Coronary artery (tissue), 2 donors: ENCODE measurements around the gene ARHGAP10.

ENCODE experiments used
- DNase-seq: peaks from one replicate; pipeline ENCODE4 v3.0.0-alpha.2; 2017; ENCODE audit warnings: low spot score
- H3K27ac ChIP-seq, 2 donors: fragments of 200-600 bp; sonication (generic); one replicate each; pipeline ENCODE4 v1.5.1; 2016 to 2019
- H3K4me3 ChIP-seq: fragments of 200-600 bp; sonication (generic); 2 replicates; pipeline ENCODE4 v1.5.1; 2016; ENCODE audit warnings: mild to moderate bottlenecking, moderate library complexity
- CTCF ChIP-seq: fragments of 200-600 bp; sonication (generic); IDR thresholded peaks from one replicate; pipeline ENCODE4 v1.5.1; 2019; ENCODE audit warnings: antibody characterized with exemption

ARHGAP10 gene

DNA sequence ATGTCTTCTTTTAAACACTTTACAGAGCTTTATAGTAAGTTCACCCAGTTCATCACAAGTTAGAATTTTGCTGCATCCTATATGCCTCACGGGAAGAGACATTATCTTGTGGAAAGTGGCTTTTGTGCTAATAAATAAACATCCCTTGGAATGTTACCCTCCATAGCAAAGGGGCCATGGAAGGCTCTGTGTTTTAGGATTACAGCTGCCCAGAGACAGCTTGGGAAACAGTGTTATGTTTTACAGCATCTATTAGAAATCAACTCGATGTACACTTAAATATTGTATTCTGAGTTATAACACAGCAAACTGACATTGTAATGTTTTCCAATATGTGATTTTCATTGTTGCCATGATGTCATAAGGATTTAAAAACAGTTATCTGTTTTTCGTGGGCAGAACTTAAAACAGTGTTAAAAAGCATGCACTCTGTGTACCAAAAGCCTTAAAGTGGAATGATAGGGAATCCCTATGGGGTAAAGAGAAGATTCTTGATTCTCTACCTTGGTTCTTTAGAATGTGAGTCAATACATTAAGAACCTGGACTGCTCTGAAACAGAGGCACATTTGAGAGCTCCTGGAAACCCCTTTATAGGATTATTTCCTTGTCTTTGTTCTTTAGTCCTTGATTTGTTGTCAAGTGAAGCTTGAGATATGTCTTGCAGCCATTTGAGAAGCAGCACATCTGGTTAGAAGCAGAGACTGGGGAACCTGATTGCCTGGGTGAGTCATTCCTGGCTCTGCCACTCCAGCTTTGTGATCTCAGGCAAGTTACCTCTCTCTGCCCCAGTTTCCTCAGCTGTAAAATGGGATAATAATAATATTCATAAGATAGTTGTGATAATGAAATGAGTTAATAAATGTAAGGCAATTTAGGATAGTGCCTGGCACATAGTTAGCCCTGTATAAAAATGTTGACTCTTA is 41.6 kb downstream of the ARHGAP10 start:
- Histone ChIP-seq H3K4me3 (peak overlapping the region; percentile 3), H3K27ac (peak overlapping the region; percentile 44 to 65)
- no peak for TF ChIP-seq CTCF
- DNase-seq, result no peak

DNA sequence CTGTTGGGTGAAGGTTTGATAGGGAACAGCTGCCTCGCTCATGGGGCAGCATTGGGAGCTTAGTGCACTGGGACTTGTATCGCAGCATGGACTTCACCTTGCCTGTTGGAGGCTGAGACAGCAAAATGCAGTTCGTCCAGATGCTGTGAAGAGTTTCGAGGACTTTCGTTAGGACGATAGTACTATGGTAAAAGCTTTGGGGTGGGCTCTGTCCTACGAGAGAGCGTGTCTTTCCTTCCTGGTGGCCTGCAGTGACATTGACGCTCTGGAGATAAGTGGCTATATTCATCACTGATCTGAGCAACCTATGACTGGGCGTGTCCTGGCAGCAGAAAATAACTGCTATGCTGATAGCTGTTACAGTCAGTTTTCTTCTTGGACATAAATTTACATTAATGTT is 44.8 kb downstream of the ARHGAP10 start:
- no peak overlapping the region for H3K27ac ChIP-seq
- no peak for TF ChIP-seq CTCF

DNA sequence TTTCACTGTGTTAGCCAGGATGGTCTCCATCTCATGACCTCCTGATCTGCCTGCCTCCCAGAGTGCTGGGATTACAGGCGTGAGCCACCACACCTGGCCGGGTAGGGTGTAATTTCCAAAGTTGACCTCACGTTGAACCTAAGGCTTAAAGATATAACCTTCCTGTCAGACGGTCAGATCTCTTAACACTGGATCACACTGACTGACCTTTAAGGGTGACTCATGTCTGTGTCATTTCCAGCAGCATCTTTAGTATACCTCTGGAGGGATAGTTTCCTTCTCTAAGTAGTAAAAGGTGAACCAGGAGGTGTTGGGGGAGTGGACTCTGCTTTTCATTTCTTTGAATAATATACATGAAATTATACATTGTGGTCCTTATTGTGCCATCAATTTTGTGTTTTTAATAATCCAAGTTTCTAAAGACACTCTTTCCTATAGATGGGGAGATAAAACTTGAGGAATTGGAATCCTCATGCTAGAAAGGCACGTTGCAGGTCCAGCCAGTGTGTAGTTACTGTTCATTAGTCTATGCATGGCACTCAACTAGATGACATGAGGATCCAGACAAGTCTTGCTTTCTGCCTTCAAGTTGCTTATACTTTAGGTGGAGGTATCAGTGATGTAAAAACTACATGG is 45.7 kb downstream of the ARHGAP10 start:
- DNase-seq, result no peak
- Histone ChIP-seq H3K4me3 (no peak overlapping the region), H3K27ac (no peak overlapping the region)
- no peak for TF ChIP-seq CTCF

More for the DNA sequence above, 44.8 kb downstream of the ARHGAP10 start:
- H3K4me3 ChIP-seq, result no peak overlapping the region
- DNase-seq, result no peak

GRCh38 chr4:147778942-147779341 is 47.1 kb downstream of the ARHGAP10 start:
- Histone ChIP-seq H3K27ac (no peak overlapping the region), H3K4me3 (no peak overlapping the region)
- DNase-seq, result no peak
- no peak for TF ChIP-seq CTCF

DNA sequence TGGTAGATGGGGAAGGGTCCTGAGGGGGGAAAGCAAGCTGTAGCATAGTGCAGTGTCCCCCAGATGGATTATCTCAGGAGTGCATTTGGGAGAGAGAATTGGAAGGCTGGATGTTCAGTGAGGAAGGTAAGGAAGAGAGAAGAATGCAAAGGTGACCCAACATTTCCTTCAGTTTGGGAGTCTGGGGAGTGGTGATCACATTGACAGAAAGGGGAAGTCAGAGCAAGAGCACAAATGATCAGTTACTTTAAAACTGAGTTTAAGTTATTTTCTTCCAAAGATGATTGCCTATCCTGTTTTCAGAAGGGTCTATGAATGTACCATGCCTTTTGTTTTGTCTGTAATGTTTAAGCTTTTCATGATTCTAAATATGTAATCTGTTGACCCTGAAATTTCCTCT is 47.6 kb downstream of the ARHGAP10 start:
- Histone ChIP-seq H3K27ac (no peak overlapping the region), H3K4me3 (no peak overlapping the region)
- DNase-seq, result no peak
- no peak for TF ChIP-seq CTCF

- Histone ChIP-seq H3K27ac (peak overlapping the region in 1 of 2 donors; percentile 56), H3K4me3 (peak overlapping the region; percentile 38)
- DNase-seq, result no peak
- TF ChIP-seq CTCF, result no peak
These were observed 48.4 kb downstream of the ARHGAP10 start for GRCh38 chr4:147780137-147780777.
